Uterus (tissue), 2 donors: ENCODE results near the gene PKD2.

Experiments
- CTCF ChIP-seq, 4 experiments: fragments of 200-600 bp in 2 of 4; fragments of 450-650 bp in 2 of 4; sonication (generic) in 2 of 4; IDR thresholded peaks; one replicate each; pipeline ENCODE4 v1.5.1; 2016 to 2019; ENCODE audit warnings: antibody characterized with exemption in 4 of 4, mild to moderate bottlenecking in 2 of 4, moderate library complexity in 1 of 4
- POLR2A ChIP-seq, 2 donors: fragments of 450-650 bp; IDR thresholded peaks; one replicate each; pipeline ENCODE4 v1.6.1; 2016; ENCODE audit warnings: antibody characterized with exemption in 2 of 2, mild to moderate bottlenecking in 1 of 2, moderate library complexity in 1 of 2

- no peak for TF ChIP-seq POLR2A (IDR thresholded peaks at IDR 0.05)
- TF ChIP-seq CTCF (IDR thresholded peaks at IDR 0.05): no peak
Observed at GRCh38 chr4:87985887-87986200, 21.6 kb upstream of the PKD2 start.
